Spleen (tissue), 7 donors: Measurements from ENCODE around the gene LKAAEAR1.

Experiments used
- CTCF ChIP-seq, 11 experiments: fragments of 200-600 bp in 7 of 11; fragments of 450-650 bp in 4 of 11; sonication (generic) in 4 of 11; IDR thresholded peaks in 8 of 11; conservative IDR thresholded peaks in 3 of 11; 1 replicate in 7 of 11; 2 replicates in 4 of 11; pipeline versions ENCODE4 v1.4.0 to v1.8.0; 2016 to 2021; ENCODE audit warnings: antibody characterized with exemption in 11 of 11, inconsistent platforms in 4 of 11, mild to moderate bottlenecking in 1 of 11
- POLR2A ChIP-seq, 3 donors: fragments of 450-650 bp; IDR thresholded peaks; one replicate each; pipeline ENCODE4 v1.5.1; 2017; ENCODE audit warnings: antibody characterized with exemption in 3 of 3, mild to moderate bottlenecking in 1 of 3
- POLR2AphosphoS5 ChIP-seq, 3 donors: sonication (generic); formaldehyde crosslinking; IDR thresholded peaks; one replicate each; pipeline ENCODE4 v1.5.1; 2017; ENCODE audit warnings: antibody characterized with exemption in 3 of 3
- donor health status: DM: no; HTN: no; CAD: no; lungs with moderate emphysema.
- donor health status: DM: no; HTN: no; CAD: no.
- donor health status: DM: no; HTN: no; CAD: no.

GRCh38 chr20:64057628-64058498, 26.3 kb downstream of the LKAAEAR1 start:
- TF ChIP-seq CTCF (IDR thresholded peaks at IDR 0.05 in 8 of 11, conservative IDR thresholded peaks at IDR 0.05 in 3 of 11) (peak; percentile 72 to 96 (median 90)), POLR2A (IDR thresholded peaks at IDR 0.05) (no peak), POLR2AphosphoS5 (IDR thresholded peaks at IDR 0.05) (peak; percentile 32 to 38 (median 37))
